Transverse colon (tissue), 4 donors: ENCODE measurements around the gene LRFN5. TPM values are rescaled to one million over a fixed set of nuclear protein-coding genes. Genes with fewer than 3 reads are reported as not detected.

Experiments
- DNase-seq: peaks from one replicate; pipeline ENCODE4 v3.0.0-alpha.2; 2019
- H3K27ac ChIP-seq, 4 donors: fragments of 200-600 bp; sonication (generic); 2 replicates each; pipeline ENCODE4 v1.5.1; 2016 to 2018; ENCODE audit warnings: inconsistent platforms in 4 of 4
- H3K27me3 ChIP-seq: fragments of 200-600 bp; sonication (generic); 2 replicates; pipeline ENCODE4 v1.5.1; 2017; ENCODE audit warnings: inconsistent platforms
- H3K36me3 ChIP-seq, 4 donors: fragments of 200-600 bp; sonication (generic); 2 replicates each; pipeline ENCODE4 v1.5.1; 2017 to 2019; ENCODE audit warnings: inconsistent platforms in 4 of 4
- H3K4me1 ChIP-seq, 4 donors: fragments of 200-600 bp; sonication (generic); 2 replicates each; pipeline ENCODE4 v1.5.1; 2017 to 2020; ENCODE audit warnings: inconsistent platforms in 4 of 4
- H3K4me3 ChIP-seq, 4 donors: fragments of 200-600 bp; sonication (generic); 1 replicate in 1 of 4; 2 replicates in 3 of 4; pipeline versions ENCODE4 v1.5.1 to v1.6.1; 2017 to 2019; ENCODE audit warnings: inconsistent platforms in 4 of 4
- H3K9me3 ChIP-seq, 2 donors: fragments of 200-600 bp; sonication (generic); 2 replicates each; pipeline ENCODE4 v1.5.1; 2017 to 2019; ENCODE audit warnings: inconsistent platforms in 2 of 2
- EP300 ChIP-seq: sonication (generic); formaldehyde crosslinking; IDR thresholded peaks from one replicate; pipeline ENCODE4 v1.6.1; 2017; ENCODE audit warnings: antibody characterized with exemption, low read depth
- POLR2A ChIP-seq: fragments of 450-650 bp; IDR thresholded peaks from one replicate; pipeline ENCODE4 v1.6.1; 2016; ENCODE audit warnings: antibody characterized with exemption, mild to moderate bottlenecking, moderate library complexity
- POLR2AphosphoS5 ChIP-seq, 3 donors: sonication (generic); formaldehyde crosslinking; IDR thresholded peaks; one replicate each; pipeline ENCODE4 v1.6.1; 2016; ENCODE audit warnings: antibody characterized with exemption in 3 of 3
- WGBS, 2 donors: methylation state at CpG; one replicate each; pipeline ENCODE4 v1.1.5; 2018; ENCODE audit warnings: low coverage in 1 of 2; 5-methylcytosine and 5-hydroxymethylcytosine counted together
- in situ Hi-C, 4 donors: fragments of 200-750 bp; cut with MboI; loops; one replicate each; pipeline versions ENCODE4 v1.15.0 to v1.15.1; 2017; ENCODE audit warnings: low sequenced_read_pairs in 3 of 4, low pct_ligation_motif_present in 1 of 4, low pct_unique_long_range_greater_than_20kb in 1 of 4
- intact Hi-C: fragments of 100-400 bp; cut with DNase I; formaldehyde crosslinking; loops from one replicate; pipeline ENCODE4 v1.15.1; 2023; ENCODE audit warnings: low total_unique reads
- total RNA-seq, 4 donors: library from RNA; depleted of rRNA; stranded (reverse); fragments of >200 nt; gene quantifications; one replicate each; pipeline ENCODE4 v1.1.0, GENCODE V29; 2016
- TF ChIP-seq, protein P1 (sequence below), 5 experiments: fragments of 200-600 bp in 3 of 5; fragments of 450-650 bp in 2 of 5; sonication (generic) in 3 of 5; IDR thresholded peaks; 1 replicate in 2 of 5; 2 replicates in 3 of 5; pipeline ENCODE4 v1.5.1; 2016 to 2017; ENCODE audit warnings: antibody characterized with exemption in 5 of 5, inconsistent platforms in 3 of 5, mild to moderate bottlenecking in 2 of 5, moderate library complexity in 1 of 5

The LRFN5 gene
- total RNA-seq, 4 donors from 2014 or later, result 0.40 to 4.5 (median 1.5) TPM

DNA sequence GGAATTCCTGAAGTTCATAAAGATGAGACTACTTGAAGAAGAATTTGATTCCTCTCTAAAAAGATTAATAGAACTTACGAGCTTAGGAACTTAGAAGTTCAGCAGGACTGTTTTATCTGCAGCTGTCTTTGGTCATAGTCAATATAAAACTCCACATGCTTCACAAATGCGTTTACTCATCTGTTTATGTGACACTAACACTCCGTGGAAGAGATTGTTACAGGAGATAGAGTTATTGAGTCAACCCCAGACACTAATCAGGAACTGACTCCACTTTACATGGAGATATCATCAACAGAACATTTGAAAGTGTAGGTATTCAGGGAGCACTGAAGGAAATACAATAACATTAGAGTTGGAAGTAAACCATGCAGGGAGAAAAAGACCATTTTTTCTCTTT lies 92.8 kb downstream of the LRFN5 start:
- Histone ChIP-seq H3K4me1 (no peaks in the 10 kb centered on the region), H3K36me3 (no peaks in the 10 kb centered on the region), H3K27me3 (no peaks in the 10 kb centered on the region), H3K9me3 (no peaks in the 10 kb centered on the region), H3K27ac (no peak overlapping the region), H3K4me3 (no peak overlapping the region)
- DNase-seq, result no peak
- TF ChIP-seq EP300 (no peak), POLR2A (no peak), POLR2AphosphoS5 (IDR thresholded peaks at IDR 0.05) (no peak)
- TF ChIP-seq, protein P1, sequence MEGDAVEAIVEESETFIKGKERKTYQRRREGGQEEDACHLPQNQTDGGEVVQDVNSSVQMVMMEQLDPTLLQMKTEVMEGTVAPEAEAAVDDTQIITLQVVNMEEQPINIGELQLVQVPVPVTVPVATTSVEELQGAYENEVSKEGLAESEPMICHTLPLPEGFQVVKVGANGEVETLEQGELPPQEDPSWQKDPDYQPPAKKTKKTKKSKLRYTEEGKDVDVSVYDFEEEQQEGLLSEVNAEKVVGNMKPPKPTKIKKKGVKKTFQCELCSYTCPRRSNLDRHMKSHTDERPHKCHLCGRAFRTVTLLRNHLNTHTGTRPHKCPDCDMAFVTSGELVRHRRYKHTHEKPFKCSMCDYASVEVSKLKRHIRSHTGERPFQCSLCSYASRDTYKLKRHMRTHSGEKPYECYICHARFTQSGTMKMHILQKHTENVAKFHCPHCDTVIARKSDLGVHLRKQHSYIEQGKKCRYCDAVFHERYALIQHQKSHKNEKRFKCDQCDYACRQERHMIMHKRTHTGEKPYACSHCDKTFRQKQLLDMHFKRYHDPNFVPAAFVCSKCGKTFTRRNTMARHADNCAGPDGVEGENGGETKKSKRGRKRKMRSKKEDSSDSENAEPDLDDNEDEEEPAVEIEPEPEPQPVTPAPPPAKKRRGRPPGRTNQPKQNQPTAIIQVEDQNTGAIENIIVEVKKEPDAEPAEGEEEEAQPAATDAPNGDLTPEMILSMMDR (IDR thresholded peaks at IDR 0.05), result no peak
- 32 to 40% methylated on average over 3 of the region's 3 CpGs for WGBS, 2 donors
- in situ Hi-C loops (no loop called here), intact Hi-C loops (no loop called here)

DNA sequence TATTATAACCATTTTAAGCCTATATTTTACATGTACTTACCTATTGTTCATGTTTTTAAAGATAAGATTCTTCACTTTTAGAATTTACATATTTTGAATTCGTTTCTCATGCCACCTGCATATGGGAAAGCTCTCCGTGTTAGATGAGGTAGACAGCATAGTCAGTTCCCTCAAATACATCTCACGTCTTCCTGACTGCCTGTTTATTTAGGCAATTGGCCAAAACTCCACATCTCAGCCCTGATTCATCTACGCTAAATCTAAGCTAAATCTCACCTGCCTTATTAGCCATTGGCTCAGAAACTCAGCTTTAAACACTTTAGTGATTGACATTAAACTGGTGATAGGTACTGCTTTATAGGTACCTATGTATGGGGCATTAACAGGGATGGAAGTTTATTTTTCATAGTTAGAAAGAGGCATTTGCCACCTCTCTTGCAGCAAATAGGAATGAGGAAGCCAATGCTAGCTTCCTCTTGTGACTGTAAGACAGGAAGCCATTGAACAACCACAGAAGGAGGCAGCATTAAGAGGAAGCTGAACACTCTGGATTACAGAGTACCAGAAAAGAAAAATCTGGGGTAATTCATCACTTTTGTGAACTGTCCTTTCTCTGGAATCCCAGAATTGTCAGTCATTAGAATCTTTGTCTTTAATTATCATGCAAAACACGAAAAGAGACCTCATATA lies 111.9 kb downstream of the LRFN5 start:
- H3K27me3 ChIP-seq, result no peaks in the 10 kb centered on the region
- in situ Hi-C loops (no loop called here), intact Hi-C loops (no loop called here)
- no peaks in the 10 kb centered on the region for H3K9me3 ChIP-seq
- WGBS, 2 donors, result 34 to 40% methylated on average over 4 to 5 of the region's 5 CpGs
- TF ChIP-seq POLR2AphosphoS5 (IDR thresholded peaks at IDR 0.05) (no peak), POLR2A (no peak), EP300 (no peak)
- TF ChIP-seq, protein P1 (IDR thresholded peaks at IDR 0.05), result no peak
- no peak overlapping the region for H3K27ac ChIP-seq
- no peaks in the 10 kb centered on the region for H3K36me3 ChIP-seq
- no peak for DNase-seq
- no peak overlapping the region for H3K4me3 ChIP-seq
- H3K4me1 ChIP-seq, result no peaks in the 10 kb centered on the region

DNA sequence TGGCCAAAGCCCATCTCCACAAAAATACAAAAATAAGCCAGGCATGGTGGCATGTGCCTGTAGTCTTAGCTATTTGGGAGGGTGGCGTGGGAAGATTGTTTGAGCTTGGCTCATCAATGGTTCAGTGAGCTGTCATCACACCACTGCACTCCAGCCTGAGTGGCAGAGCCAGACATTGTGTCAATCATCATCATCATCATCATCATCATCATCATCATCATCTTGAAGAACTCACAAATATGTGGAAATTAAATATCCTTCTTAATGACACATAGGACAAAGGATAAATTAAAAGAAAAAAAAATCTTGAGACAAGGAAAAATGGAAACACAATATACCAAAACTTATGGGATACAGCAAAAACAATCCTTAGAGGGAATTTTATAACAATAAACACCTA lies 132.5 kb downstream of the LRFN5 start:
- WGBS, 2 donors, result 75 to 85% methylated on average over 1 of the region's 1 CpG
- Histone ChIP-seq H3K27ac (no peak overlapping the region), H3K27me3 (no peaks in the 10 kb centered on the region), H3K36me3 (no peaks in the 10 kb centered on the region), H3K9me3 (peaks cover 0 to 4% of the 10 kb centered on the region in 2 donors), H3K4me1 (no peaks in the 10 kb centered on the region), H3K4me3 (no peak overlapping the region)
- in situ Hi-C loops, result no loop called here
- TF ChIP-seq POLR2A (no peak), POLR2AphosphoS5 (IDR thresholded peaks at IDR 0.05) (no peak), EP300 (no peak)
- TF ChIP-seq, protein P1 (IDR thresholded peaks at IDR 0.05), result no peak
- DNase-seq, result no peak
- intact Hi-C loops, result no loop called here

DNA sequence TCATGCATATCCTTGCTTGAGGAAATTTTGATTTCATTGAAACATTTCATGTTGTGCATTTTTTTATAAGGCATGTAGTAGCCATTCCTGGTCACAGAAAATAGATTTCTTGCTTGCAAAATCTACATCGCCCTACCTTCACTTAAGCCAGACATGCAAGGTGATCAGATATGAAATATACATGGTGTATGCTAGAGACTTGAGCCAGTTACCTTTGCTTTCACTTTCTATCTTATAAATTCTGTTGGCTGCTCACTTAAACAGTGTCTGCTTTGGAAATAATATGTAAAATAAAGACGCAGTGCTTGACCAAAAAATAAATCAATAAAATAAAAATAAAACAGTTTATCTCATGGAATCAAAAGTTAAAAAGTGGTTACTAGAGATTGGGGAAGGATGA lies 136.5 kb downstream of the LRFN5 start:
- DNase-seq, result no peak
- in situ Hi-C loops, result no loop called here
- Histone ChIP-seq H3K27ac (no peak overlapping the region), H3K9me3 (peaks cover 0 to 4% of the 10 kb centered on the region in 2 donors), H3K36me3 (no peaks in the 10 kb centered on the region), H3K4me1 (no peaks in the 10 kb centered on the region), H3K4me3 (no peak overlapping the region), H3K27me3 (no peaks in the 10 kb centered on the region)
- TF ChIP-seq, protein P1 (IDR thresholded peaks at IDR 0.05), result no peak
- TF ChIP-seq POLR2A, result no peak
- no peak for TF ChIP-seq EP300
- TF ChIP-seq POLR2AphosphoS5 (IDR thresholded peaks at IDR 0.05), result no peak
- intact Hi-C loops, result no loop called here
- 77 to 83% methylated on average over 2 of the region's 2 CpGs for WGBS, 2 donors
